DOHH2 (cell line): ENCODE data around the gene HOTAIR.

Experiments used
- H3F3A ChIP-seq: fragments of 200-600 bp; sonication (generic), shearing (Covaris generic); 2 replicates; pipeline ENCODE4 v1.6.0; 2016; ENCODE audit warnings: antibody characterized with exemption, mild to moderate bottlenecking; ENCODE audit not compliant: control insufficient read depth, insufficient read depth
- H3K27ac ChIP-seq: fragments of 200-600 bp; sonication (generic); 2 replicates; pipeline ENCODE4 v1.5.1; 2014; ENCODE audit warnings: low read depth, mild to moderate bottlenecking, low read length, moderate library complexity
- H3K27me3 ChIP-seq: fragments of 200-600 bp; sonication (generic); 2 replicates; pipeline ENCODE4 v1.6.1; 2014; ENCODE audit warnings: mild to moderate bottlenecking, low read length, mixed read lengths; ENCODE audit not compliant: control insufficient read depth
- H3K36me3 ChIP-seq: fragments of 200-600 bp; sonication (generic); 2 replicates; pipeline ENCODE4 v1.6.1; 2014; ENCODE audit warnings: mild to moderate bottlenecking, low read length, moderate library complexity, mixed read lengths; ENCODE audit not compliant: control insufficient read depth
- H3K4me1 ChIP-seq: fragments of 200-600 bp; sonication (generic); 2 replicates; pipeline ENCODE4 v1.6.1; 2014; ENCODE audit warnings: mild to moderate bottlenecking, low read length, mixed read lengths; ENCODE audit not compliant: control insufficient read depth
- H3K4me2 ChIP-seq: fragments of 200-600 bp; sonication (generic); 2 replicates; pipeline ENCODE4 v1.6.0; 2014; ENCODE audit warnings: mild to moderate bottlenecking, low read length, moderate library complexity
- H3K4me3 ChIP-seq: fragments of 200-600 bp; sonication (generic); 2 replicates; pipeline ENCODE4 v1.5.1; 2014; ENCODE audit warnings: mild to moderate bottlenecking, low read length, mixed read lengths
- H3K79me2 ChIP-seq: fragments of 200-600 bp; sonication (generic); 2 replicates; pipeline ENCODE4 v1.6.1; 2014; ENCODE audit warnings: mild to moderate bottlenecking, low read length, mixed read lengths; ENCODE audit not compliant: control insufficient read depth
- H3K9me2 ChIP-seq: fragments of 200-600 bp; sonication (generic); replicated peaks from 2 replicates; pipeline ENCODE4 v1.6.1; 2014; ENCODE audit warnings: mild to moderate bottlenecking, low read length, mixed read lengths; ENCODE audit not compliant: control insufficient read depth
- H3K9me3 ChIP-seq: fragments of 200-600 bp; sonication (generic); 2 replicates; pipeline ENCODE4 v1.6.1; 2014; ENCODE audit warnings: antibody characterized with exemption, low read length, mixed read lengths; ENCODE audit not compliant: control insufficient read depth, insufficient read depth
- H4K20me1 ChIP-seq: fragments of 200-600 bp; sonication (generic); 2 replicates; pipeline ENCODE4 v1.6.0; 2014; ENCODE audit warnings: low read depth, mild to moderate bottlenecking, antibody characterized with exemption, low read length, moderate library complexity; ENCODE audit not compliant: control insufficient read depth, insufficient read depth
- EZH2phosphoT487 ChIP-seq: fragments of 200-600 bp; sonication (generic); IDR thresholded peaks from 2 replicates; pipeline ENCODE4 v1.6.1; 2017; ENCODE audit warnings: borderline replicate concordance, mild to moderate bottlenecking, antibody characterized with exemption, low read length, moderate library complexity, mixed read lengths
- TF ChIP-seq, protein P1 (sequence below): fragments of 200-600 bp; sonication (generic); IDR thresholded peaks from one replicate; pipeline ENCODE4 v1.5.1; 2014; ENCODE audit warnings: antibody characterized with exemption, mild to moderate bottlenecking, low read depth, low read length; ENCODE audit not compliant: poor library complexity, severe bottlenecking

Gene HOTAIR

DNA sequence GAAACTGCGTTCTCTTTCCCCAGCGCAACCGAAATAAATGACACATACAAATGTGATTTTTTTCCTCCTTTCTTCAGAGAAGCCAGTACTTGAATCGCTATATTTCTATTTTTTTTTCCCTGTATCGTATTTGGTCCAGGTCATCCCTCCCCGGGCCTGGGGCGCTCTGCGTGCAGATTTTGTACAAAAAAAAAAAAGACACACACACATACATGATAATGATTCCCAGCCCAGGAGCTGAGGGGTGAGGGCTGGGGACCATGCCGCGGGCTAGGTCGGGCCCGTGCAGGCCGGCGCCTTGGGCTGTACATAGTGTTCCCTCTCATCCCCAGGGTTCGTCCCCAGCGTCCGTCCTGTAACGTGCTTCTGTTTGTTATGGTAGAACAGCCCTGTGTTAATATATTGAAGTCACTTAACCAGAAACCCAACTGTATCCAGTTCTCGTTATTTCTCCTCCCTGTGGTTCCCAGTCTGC lies 28.2 kb upstream of the HOTAIR start:
- Histone ChIP-seq H3K9me3 (no peaks in the 10 kb centered on the region), H3K79me2 (no peaks in the 10 kb centered on the region), H3K4me3 (no peak overlapping the region), H3F3A (no peaks in the 10 kb centered on the region), H3K4me1 (peaks cover 20% of the 10 kb centered on the region), H3K27ac (no peak overlapping the region), H4K20me1 (no peaks in the 10 kb centered on the region), H3K36me3 (no peaks in the 10 kb centered on the region), H3K27me3 (peaks cover 76% of the 10 kb centered on the region), H3K4me2 (no peak overlapping the region), H3K9me2 (no peaks in the 10 kb centered on the region)
- TF ChIP-seq EZH2phosphoT487 = no peak
- TF ChIP-seq, protein P1, sequence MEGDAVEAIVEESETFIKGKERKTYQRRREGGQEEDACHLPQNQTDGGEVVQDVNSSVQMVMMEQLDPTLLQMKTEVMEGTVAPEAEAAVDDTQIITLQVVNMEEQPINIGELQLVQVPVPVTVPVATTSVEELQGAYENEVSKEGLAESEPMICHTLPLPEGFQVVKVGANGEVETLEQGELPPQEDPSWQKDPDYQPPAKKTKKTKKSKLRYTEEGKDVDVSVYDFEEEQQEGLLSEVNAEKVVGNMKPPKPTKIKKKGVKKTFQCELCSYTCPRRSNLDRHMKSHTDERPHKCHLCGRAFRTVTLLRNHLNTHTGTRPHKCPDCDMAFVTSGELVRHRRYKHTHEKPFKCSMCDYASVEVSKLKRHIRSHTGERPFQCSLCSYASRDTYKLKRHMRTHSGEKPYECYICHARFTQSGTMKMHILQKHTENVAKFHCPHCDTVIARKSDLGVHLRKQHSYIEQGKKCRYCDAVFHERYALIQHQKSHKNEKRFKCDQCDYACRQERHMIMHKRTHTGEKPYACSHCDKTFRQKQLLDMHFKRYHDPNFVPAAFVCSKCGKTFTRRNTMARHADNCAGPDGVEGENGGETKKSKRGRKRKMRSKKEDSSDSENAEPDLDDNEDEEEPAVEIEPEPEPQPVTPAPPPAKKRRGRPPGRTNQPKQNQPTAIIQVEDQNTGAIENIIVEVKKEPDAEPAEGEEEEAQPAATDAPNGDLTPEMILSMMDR = no peak

DNA sequence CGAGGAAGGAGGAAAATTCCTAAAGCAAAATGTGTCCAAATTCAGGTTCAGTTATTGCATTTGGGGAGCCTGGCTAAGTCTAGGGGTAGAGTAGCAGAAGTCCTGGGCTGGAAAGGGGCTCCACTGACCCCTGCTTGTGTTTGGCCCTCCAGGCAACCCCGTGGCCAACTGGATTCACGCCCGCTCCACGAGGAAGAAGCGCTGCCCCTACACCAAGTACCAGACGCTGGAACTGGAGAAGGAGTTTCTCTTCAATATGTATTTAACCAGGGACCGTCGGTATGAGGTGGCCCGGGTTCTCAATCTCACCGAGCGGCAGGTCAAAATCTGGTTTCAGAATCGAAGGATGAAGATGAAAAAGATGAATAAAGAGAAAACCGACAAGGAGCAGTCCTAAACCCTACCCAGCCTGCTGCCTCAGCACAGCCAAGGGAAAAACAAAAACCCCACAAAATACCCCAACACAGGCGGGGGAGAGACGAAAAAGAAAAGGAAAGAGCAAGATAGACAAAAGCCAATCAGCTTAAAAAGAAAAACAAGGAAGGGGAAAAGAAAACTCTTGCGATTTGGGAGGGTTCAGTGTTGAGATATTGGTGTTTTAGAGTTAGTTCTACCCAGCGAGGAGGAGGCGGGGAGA lies 27.6 kb upstream of the HOTAIR start:
- Histone ChIP-seq H3K27me3 (peaks cover 76% of the 10 kb centered on the region), H3K9me2 (no peaks in the 10 kb centered on the region), H3K4me3 (no peak overlapping the region), H3F3A (no peaks in the 10 kb centered on the region), H3K79me2 (no peaks in the 10 kb centered on the region), H4K20me1 (no peaks in the 10 kb centered on the region), H3K9me3 (no peaks in the 10 kb centered on the region), H3K27ac (no peak overlapping the region), H3K4me2 (no peak overlapping the region), H3K36me3 (no peaks in the 10 kb centered on the region), H3K4me1 (peaks cover 20% of the 10 kb centered on the region)
- TF ChIP-seq, protein P1 = no peak
- no peak for TF ChIP-seq EZH2phosphoT487

DNA sequence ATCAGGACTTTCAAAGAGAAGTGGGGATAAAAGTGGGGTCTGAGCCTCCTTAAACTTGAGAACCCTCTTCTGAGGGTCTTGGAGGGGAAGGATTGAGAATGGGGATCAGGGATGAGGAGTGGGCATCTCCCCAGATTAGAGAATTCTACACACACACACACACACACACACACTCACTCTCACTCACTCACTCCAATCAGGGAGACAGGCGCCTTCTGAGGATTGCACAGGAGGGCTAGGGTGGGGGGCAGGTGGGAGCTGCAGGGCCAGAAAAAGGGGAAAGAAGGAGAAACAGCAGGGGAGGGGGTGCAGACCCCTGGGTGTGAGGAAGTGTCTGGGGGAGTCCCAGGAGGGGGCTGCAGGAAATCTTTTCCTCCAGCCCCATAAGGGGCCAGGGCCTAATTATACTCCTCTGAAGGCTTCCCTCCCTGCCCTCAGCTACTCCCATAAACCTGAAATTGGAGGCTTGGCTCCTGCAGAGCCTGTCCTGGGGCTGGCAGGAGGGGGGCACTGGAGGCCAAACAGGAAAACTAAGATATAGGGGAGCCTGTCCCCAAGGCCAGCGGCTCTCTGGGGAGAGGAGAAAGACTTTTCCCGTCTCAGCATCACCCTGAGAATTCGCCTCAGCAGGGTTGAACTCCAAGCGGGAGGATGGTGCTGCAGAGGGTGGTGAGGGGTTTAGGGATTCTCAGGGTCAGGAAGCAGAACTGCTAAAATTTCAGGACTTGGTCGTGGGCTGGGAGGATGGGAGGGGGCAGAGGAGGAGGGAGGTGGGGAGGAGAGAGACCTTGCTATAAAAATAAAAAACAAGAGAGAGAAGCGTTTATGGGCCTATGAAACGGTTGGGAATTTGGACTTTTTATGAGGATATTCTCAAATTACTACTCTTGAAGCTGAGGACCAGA lies 26.8 kb upstream of the HOTAIR start:
- H3K9me3 ChIP-seq = no peaks in the 10 kb centered on the region
- TF ChIP-seq, protein P1 = no peak
- TF ChIP-seq EZH2phosphoT487 = peak; percentile 50; the same call in 1 of the 2 replicates
- no peaks in the 10 kb centered on the region for H3K36me3 ChIP-seq
- H3K4me2 ChIP-seq = no peak overlapping the region
- H3K27me3 ChIP-seq = peaks cover 76% of the 10 kb centered on the region
- no peaks in the 10 kb centered on the region for H3F3A ChIP-seq
- H3K79me2 ChIP-seq = no peaks in the 10 kb centered on the region
- H3K27ac ChIP-seq = no peak overlapping the region
- peaks cover 13% of the 10 kb centered on the region for H3K4me1 ChIP-seq
- no peak overlapping the region for H3K4me3 ChIP-seq
- H3K9me2 ChIP-seq = no peaks in the 10 kb centered on the region
- H4K20me1 ChIP-seq = no peaks in the 10 kb centered on the region
